ENCODE data around the gene POU3F2.

- no peak for TF ChIP-seq EZH2 (IDR thresholded peaks at IDR 0.05)
- no peak for TF ChIP-seq POLR2AphosphoS5 (IDR thresholded peaks at IDR 0.05; ENCODE audit: borderline replicate concordance, low read depth, low read length)
- TF ChIP-seq FOXP2 (optimal IDR thresholded peaks at IDR 0.05; ENCODE audit: control extremely low read depth, extremely low read length, insufficient read depth): no peak
These were observed 41.0 kb downstream of the POU3F2 start for GRCh38 chr6:98875375-98875774.

All from SK-N-MC (cell line).